Ishikawa (cell line): ENCODE measurements around the gene CLASP1.

ENCODE experiments used
- CEBPB ChIP-seq: IDR thresholded peaks from 2 replicates; pipeline ENCODE4 v1.6.1; 2012
- CREB1 ChIP-seq: IDR thresholded peaks from 2 replicates; pipeline ENCODE4 v1.6.1; 2012; ENCODE audit warnings: low read depth
- EGR1 ChIP-seq: IDR thresholded peaks from 2 replicates; pipeline ENCODE4 v1.6.1; 2012
- EP300 ChIP-seq: IDR thresholded peaks from 2 replicates; pipeline ENCODE4 v1.6.1; 2012; ENCODE audit warnings: borderline replicate concordance
- FOXM1 ChIP-seq: IDR thresholded peaks from 2 replicates; pipeline ENCODE4 v1.6.1; 2012; ENCODE audit warnings: low read depth, borderline replicate concordance
- MAX ChIP-seq: IDR thresholded peaks from 2 replicates; pipeline ENCODE4 v1.6.1; 2012
- NFIC ChIP-seq: IDR thresholded peaks from 2 replicates; pipeline ENCODE4 v1.6.1; 2012
- RAD21 ChIP-seq: IDR thresholded peaks from 2 replicates; pipeline ENCODE4 v1.6.1; 2012; ENCODE audit warnings: low read depth
- REST ChIP-seq: IDR thresholded peaks from 2 replicates; pipeline ENCODE4 v1.6.1; 2012; ENCODE audit warnings: low read depth, mild to moderate bottlenecking
- TAF1 ChIP-seq: IDR thresholded peaks from 2 replicates; pipeline ENCODE4 v1.6.1; 2012; ENCODE audit warnings: low read depth, mild to moderate bottlenecking
- TCF12 ChIP-seq: IDR thresholded peaks from 2 replicates; pipeline ENCODE4 v1.6.1; 2012; ENCODE audit warnings: low read depth
- TEAD4 ChIP-seq: IDR thresholded peaks from 2 replicates; pipeline ENCODE4 v1.6.1; 2012
- YY1 ChIP-seq: IDR thresholded peaks from 2 replicates; pipeline ENCODE4 v1.6.1; 2012; ENCODE audit warnings: low read depth
- ZBTB7A ChIP-seq: IDR thresholded peaks from 2 replicates; pipeline ENCODE4 v1.6.1; 2012; ENCODE audit warnings: low read depth
- TF ChIP-seq, protein P1 (sequence below): IDR thresholded peaks from 2 replicates; pipeline ENCODE4 v1.6.1; 2012

Gene CLASP1

GRCh38 chr2:121316986-121317385 is 332.3 kb downstream of the CLASP1 start:
- TF ChIP-seq YY1 (no peak), NFIC (no peak), MAX (no peak), FOXM1 (no peak), ZBTB7A (no peak), EGR1 (no peak), TCF12 (no peak), CREB1 (no peak), EP300 (no peak), TEAD4 (no peak), REST (no peak), RAD21 (no peak), CEBPB (no peak)
- TF ChIP-seq, protein P1, sequence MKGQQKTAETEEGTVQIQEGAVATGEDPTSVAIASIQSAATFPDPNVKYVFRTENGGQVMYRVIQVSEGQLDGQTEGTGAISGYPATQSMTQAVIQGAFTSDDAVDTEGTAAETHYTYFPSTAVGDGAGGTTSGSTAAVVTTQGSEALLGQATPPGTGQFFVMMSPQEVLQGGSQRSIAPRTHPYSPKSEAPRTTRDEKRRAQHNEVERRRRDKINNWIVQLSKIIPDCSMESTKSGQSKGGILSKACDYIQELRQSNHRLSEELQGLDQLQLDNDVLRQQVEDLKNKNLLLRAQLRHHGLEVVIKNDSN, result no peak

GRCh38 chr2:121309801-121310200 is 339.5 kb downstream of the CLASP1 start:
- TF ChIP-seq TAF1 (no peak), RAD21 (no peak), EP300 (no peak)

DNA sequence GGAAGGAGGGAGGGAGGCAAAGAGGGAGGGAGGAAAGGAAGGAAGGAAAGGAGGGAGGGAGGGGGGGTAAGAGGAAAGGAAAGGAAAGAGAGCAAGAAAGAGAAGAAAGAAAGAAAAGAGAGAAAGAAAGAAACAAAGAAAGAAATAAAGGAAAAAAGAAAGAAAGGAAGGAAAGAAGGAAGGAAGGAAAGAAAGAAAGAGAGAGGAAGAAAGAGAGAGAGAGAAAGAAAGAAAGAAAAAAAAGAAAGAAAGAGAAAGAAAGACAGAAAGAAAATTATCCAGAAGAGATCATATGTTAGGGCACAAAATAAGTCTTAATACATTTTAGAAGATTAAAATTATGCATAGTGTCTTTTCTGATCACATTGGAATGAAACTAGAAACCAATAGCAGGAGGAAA is 339.9 kb downstream of the CLASP1 start:
- no peak for TF ChIP-seq MAX
- TF ChIP-seq TCF12, result no peak
- no peak for TF ChIP-seq EP300

- TF ChIP-seq TEAD4, result no peak
- no peak for TF ChIP-seq EGR1
- TF ChIP-seq RAD21, result no peak
- no peak for TF ChIP-seq MAX
- no peak for TF ChIP-seq ZBTB7A
- no peak for TF ChIP-seq TAF1
- TF ChIP-seq NFIC, result no peak
- no peak for TF ChIP-seq CREB1
Observed at GRCh38 chr2:121307048-121307447, 342.2 kb downstream of the CLASP1 start.

DNA sequence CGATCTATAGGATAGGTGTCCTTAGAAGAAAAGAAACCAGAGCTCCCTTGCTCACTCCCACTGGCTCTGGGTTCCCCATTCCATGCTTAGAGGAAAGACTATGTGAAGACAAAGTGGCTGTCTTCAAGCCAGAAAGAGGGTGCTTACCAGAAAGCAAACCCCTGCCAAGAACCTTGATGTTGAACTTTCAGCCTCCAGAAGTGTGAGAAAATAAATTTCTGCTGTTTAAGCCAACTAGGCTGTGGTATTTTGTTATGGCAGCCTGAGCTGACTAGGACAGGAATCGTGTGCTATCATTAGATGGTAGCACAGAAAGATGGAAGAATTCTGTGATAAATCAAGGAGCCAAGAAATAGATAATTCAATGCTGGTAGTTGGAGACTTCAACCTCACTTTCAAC is 344.3 kb downstream of the CLASP1 start:
- TF ChIP-seq ZBTB7A (no peak), EGR1 (no peak), RAD21 (no peak), YY1 (no peak), NFIC (no peak), REST (no peak), MAX (no peak)
- TF ChIP-seq, protein P1, result no peak

GRCh38 chr2:121303531-121304263 is 345.6 kb downstream of the CLASP1 start:
- TF ChIP-seq, protein P1, result no peak
- TF ChIP-seq NFIC (no peak), REST (no peak), CEBPB (no peak)
